Neural progenitor cell (in vitro differentiated cells): ENCODE results near the gene HRH2.

Experiments used
- EZH2 ChIP-seq: fragments of 200-600 bp; sonication (generic); IDR thresholded peaks from 2 replicates; pipeline ENCODE4 v1.6.1; 2017; ENCODE audit warnings: antibody characterized with exemption, mild to moderate bottlenecking, moderate library complexity
- EZH2phosphoT487 ChIP-seq: fragments of 200-600 bp; sonication (generic); IDR thresholded peaks from 2 replicates; pipeline ENCODE4 v1.6.1; 2017; ENCODE audit warnings: antibody characterized with exemption
- TF ChIP-seq, protein P1 (sequence below): fragments of 200-600 bp; sonication (generic); IDR thresholded peaks from 2 replicates; pipeline ENCODE4 v1.5.1; 2017; ENCODE audit warnings: antibody characterized with exemption, mild to moderate bottlenecking

DNA sequence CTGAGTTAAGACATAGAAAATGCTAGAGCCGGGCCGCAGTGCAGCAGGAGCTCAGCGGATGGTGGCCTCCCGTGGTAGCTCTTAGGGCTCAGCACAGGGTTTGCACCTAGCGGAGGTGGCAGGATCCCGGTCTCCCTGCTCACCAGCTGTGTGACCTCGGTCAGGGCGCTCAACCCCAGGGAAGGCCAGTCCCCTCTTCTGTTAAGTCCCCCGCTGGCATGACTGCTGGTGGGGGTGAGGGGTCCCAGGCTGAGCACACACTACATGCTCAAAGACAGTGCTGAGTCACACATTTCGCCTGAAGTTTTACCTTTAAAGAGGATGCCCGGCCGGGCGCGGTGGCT lies 39.0 kb downstream of the HRH2 start:
- TF ChIP-seq, protein P1, sequence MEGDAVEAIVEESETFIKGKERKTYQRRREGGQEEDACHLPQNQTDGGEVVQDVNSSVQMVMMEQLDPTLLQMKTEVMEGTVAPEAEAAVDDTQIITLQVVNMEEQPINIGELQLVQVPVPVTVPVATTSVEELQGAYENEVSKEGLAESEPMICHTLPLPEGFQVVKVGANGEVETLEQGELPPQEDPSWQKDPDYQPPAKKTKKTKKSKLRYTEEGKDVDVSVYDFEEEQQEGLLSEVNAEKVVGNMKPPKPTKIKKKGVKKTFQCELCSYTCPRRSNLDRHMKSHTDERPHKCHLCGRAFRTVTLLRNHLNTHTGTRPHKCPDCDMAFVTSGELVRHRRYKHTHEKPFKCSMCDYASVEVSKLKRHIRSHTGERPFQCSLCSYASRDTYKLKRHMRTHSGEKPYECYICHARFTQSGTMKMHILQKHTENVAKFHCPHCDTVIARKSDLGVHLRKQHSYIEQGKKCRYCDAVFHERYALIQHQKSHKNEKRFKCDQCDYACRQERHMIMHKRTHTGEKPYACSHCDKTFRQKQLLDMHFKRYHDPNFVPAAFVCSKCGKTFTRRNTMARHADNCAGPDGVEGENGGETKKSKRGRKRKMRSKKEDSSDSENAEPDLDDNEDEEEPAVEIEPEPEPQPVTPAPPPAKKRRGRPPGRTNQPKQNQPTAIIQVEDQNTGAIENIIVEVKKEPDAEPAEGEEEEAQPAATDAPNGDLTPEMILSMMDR: no peak
- no peak for TF ChIP-seq EZH2
- no peak for TF ChIP-seq EZH2phosphoT487
